Peyer's patch (tissue), 4 donors: ENCODE data around the gene MUC15.

ENCODE experiments used
- CTCF ChIP-seq, 6 experiments: fragments of 450-650 bp in 4 of 6; fragments of 200-600 bp in 2 of 6; sonication (generic) in 1 of 6; IDR thresholded peaks; one replicate each; pipeline ENCODE4 v1.5.1; 2017 to 2019; ENCODE audit warnings: antibody characterized with exemption in 6 of 6, mild to moderate bottlenecking in 3 of 6, moderate library complexity in 1 of 6
- POLR2A ChIP-seq, 2 donors: fragments of 450-650 bp; IDR thresholded peaks; one replicate each; pipeline ENCODE4 v1.5.1; 2017; ENCODE audit warnings: antibody characterized with exemption in 2 of 2, mild to moderate bottlenecking in 2 of 2, moderate library complexity in 2 of 2

DNA sequence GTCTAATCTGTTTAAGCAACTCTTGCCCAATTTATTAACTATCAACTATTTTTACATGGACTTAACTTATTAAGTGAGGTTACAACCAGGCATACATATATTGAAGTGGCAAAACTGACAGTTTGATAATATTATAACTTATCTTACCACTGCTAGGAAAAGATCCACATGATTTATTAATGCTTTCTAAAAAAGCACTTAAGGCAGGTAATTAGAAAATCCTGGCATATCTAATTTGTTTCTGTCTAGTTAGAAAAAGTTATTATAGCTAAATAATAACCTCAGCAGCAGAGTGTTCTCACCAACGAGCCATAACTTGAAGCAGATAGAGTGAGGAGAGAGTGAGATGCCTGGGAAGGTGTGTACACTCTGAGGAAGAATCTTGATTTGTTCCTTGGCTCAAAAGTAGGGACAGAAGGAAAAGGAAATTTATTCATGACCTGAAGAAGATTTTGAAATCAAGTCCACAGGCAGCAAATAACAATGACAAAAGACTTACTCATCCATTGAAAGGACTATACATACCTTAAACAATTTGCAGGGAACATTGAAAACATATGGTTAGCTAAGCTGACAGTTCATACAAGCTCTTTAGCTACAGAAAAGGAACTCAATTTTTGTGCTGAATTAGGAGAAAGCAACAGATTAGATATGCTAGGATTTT is 7.1 kb upstream of the MUC15 start:
- no peak for TF ChIP-seq POLR2A (IDR thresholded peaks at IDR 0.05)
- TF ChIP-seq CTCF (IDR thresholded peaks at IDR 0.05): no peak
